OCI-LY1 (cell line): ENCODE data around the gene PAWR.
"Not testable (repeated sequence)": the region's sequence is repeated elsewhere in the genome, so short reads cannot be mapped to it uniquely, and the experiment has no call there.

Experiments
- H2AFZ ChIP-seq: fragments of 200-600 bp; sonication (generic), shearing (Covaris generic); 2 replicates; pipeline ENCODE4 v1.6.0; 2014; ENCODE audit warnings: antibody characterized with exemption, mild to moderate bottlenecking, low read length
- H3F3A ChIP-seq: fragments of 200-600 bp; sonication (generic), shearing (Covaris generic); 2 replicates; pipeline ENCODE4 v1.6.0; 2014; ENCODE audit warnings: mild to moderate bottlenecking, antibody characterized with exemption, low read length, moderate library complexity; ENCODE audit not compliant: insufficient read depth
- H3K27ac ChIP-seq: fragments of 200-600 bp; sonication (generic); 2 replicates; pipeline ENCODE4 v1.5.1; 2014; ENCODE audit warnings: low read length, mixed run types, mild to moderate bottlenecking, low read depth; ENCODE audit not compliant: poor library complexity, severe bottlenecking
- H3K27me3 ChIP-seq: fragments of 200-600 bp; sonication (generic); 2 replicates; pipeline ENCODE4 v1.6.0; 2014; ENCODE audit warnings: antibody characterized with exemption, mild to moderate bottlenecking, low read length, moderate library complexity; ENCODE audit not compliant: insufficient read depth
- H3K36me3 ChIP-seq: fragments of 200-600 bp; sonication (generic); 2 replicates; pipeline ENCODE4 v1.6.1; 2014; ENCODE audit warnings: mild to moderate bottlenecking, antibody characterized with exemption, low read length, moderate library complexity, mixed read lengths; ENCODE audit not compliant: insufficient read depth
- H3K4me1 ChIP-seq: fragments of 200-600 bp; sonication (generic); 2 replicates; pipeline ENCODE4 v1.5.1; 2014; ENCODE audit warnings: mild to moderate bottlenecking, low read length, moderate library complexity; ENCODE audit not compliant: insufficient read depth, severe bottlenecking
- H3K4me2 ChIP-seq: fragments of 200-600 bp; sonication (generic), shearing (Covaris generic); 2 replicates; pipeline ENCODE4 v1.6.1; 2014; ENCODE audit warnings: low read length
- H3K4me3 ChIP-seq: fragments of 200-600 bp; sonication (generic); 2 replicates; pipeline ENCODE4 v1.5.1; 2014; ENCODE audit warnings: low read length, low read depth, mild to moderate bottlenecking, mixed read lengths; ENCODE audit not compliant: poor library complexity, severe bottlenecking
- H3K79me2 ChIP-seq: fragments of 200-600 bp; shearing (Covaris generic); 2 replicates; pipeline ENCODE4 v1.6.1; 2016; ENCODE audit warnings: mixed run types, low read length, mixed read lengths; ENCODE audit not compliant: insufficient read depth
- H3K9ac ChIP-seq: fragments of 200-600 bp; sonication (generic), shearing (Covaris generic); 2 replicates; pipeline ENCODE4 v1.6.1; 2014; ENCODE audit warnings: mild to moderate bottlenecking, low read length, mixed read lengths
- H3K9me2 ChIP-seq: fragments of 200-600 bp; sonication (generic), shearing (Covaris generic); 2 replicates; pipeline ENCODE4 v1.6.1; 2014; ENCODE audit warnings: low read depth, mild to moderate bottlenecking, low read length, mixed read lengths
- H3K9me3 ChIP-seq: fragments of 200-600 bp; shearing (Covaris generic); 2 replicates; pipeline ENCODE4 v1.6.1; 2014; ENCODE audit warnings: low read length, mixed read lengths
- H4K20me1 ChIP-seq: fragments of 200-600 bp; sonication (generic), shearing (Covaris generic); 2 replicates; pipeline ENCODE4 v1.6.0; 2016; ENCODE audit warnings: mild to moderate bottlenecking, low read length; ENCODE audit not compliant: insufficient read depth
- CTCF ChIP-seq: fragments of 200-600 bp; sonication (generic), shearing (Covaris generic); IDR thresholded peaks from 2 replicates; pipeline ENCODE4 v1.5.1; 2017; ENCODE audit warnings: mild to moderate bottlenecking, antibody characterized with exemption, low read length, moderate library complexity, mixed read lengths
- EZH2 ChIP-seq: fragments of 200-600 bp; sonication (generic), shearing (Covaris generic); IDR thresholded peaks from 2 replicates; pipeline ENCODE4 v1.8.0; 2017; ENCODE audit warnings: borderline replicate concordance, mixed run types, mild to moderate bottlenecking, antibody characterized with exemption, low read length, moderate library complexity, mixed read lengths

Gene PAWR

GRCh38 chr12:79650440-79650839, 40.3 kb downstream of the PAWR start:
- Histone ChIP-seq H3K4me1 (peaks cover 6% of the 10 kb centered on the region), H2AFZ (no peak overlapping the region), H3K9me2 (no peaks in the 10 kb centered on the region), H3K4me3 (no peak overlapping the region), H3K36me3 (peaks cover 24% of the 10 kb centered on the region), H3K27ac (no peak overlapping the region), H4K20me1 (no peaks in the 10 kb centered on the region), H3K9ac (no peak overlapping the region), H3F3A (no peaks in the 10 kb centered on the region), H3K9me3 (no peaks in the 10 kb centered on the region), H3K27me3 (no peaks in the 10 kb centered on the region), H3K79me2 (peaks cover 71% of the 10 kb centered on the region), H3K4me2 (no peak overlapping the region)
- TF ChIP-seq CTCF, result no peak
- no peak for TF ChIP-seq EZH2

- no peaks in the 10 kb centered on the region for H3K9me3 ChIP-seq
- TF ChIP-seq EZH2 (no peak), CTCF (no peak)
- H4K20me1 ChIP-seq, result no peaks in the 10 kb centered on the region
- no peak overlapping the region for H3K4me2 ChIP-seq
- H3K27ac ChIP-seq, result no peak overlapping the region
- no peak overlapping the region for H2AFZ ChIP-seq
- no peaks in the 10 kb centered on the region for H3K9me2 ChIP-seq
- peaks cover 70% of the 10 kb centered on the region for H3K79me2 ChIP-seq
- no peaks in the 10 kb centered on the region for H3F3A ChIP-seq
- H3K27me3 ChIP-seq, result no peaks in the 10 kb centered on the region
- H3K4me3 ChIP-seq, result no peak overlapping the region
- peaks cover 22% of the 10 kb centered on the region for H3K4me1 ChIP-seq
- H3K36me3 ChIP-seq, result peaks cover 12% of the 10 kb centered on the region
- H3K9ac ChIP-seq, result no peak overlapping the region
Measured at GRCh38 chr12:79648881-79649280, 41.9 kb downstream of the PAWR start.

GRCh38 chr12:79646843-79647242, 43.9 kb downstream of the PAWR start:
- not testable (repeated sequence) for H3K9me3 ChIP-seq, H3K4me3 ChIP-seq, H3K4me2 ChIP-seq, H3K27me3 ChIP-seq, H4K20me1 ChIP-seq, H3K9me2 ChIP-seq, H2AFZ ChIP-seq, H3K9ac ChIP-seq, H3K27ac ChIP-seq, H3F3A ChIP-seq
- Histone ChIP-seq H3K36me3 (peaks cover 20% of the 10 kb centered on the region), H3K4me1 (peaks cover 28% of the 10 kb centered on the region), H3K79me2 (peaks cover 72% of the 10 kb centered on the region)

GRCh38 chr12:79645235-79645630, 45.5 kb downstream of the PAWR start:
- TF ChIP-seq CTCF (no peak), EZH2 (no peak)
- Histone ChIP-seq H3K4me1 (peaks cover 28% of the 10 kb centered on the region), H3F3A (no peaks in the 10 kb centered on the region), H3K27me3 (no peaks in the 10 kb centered on the region), H3K9me2 (no peaks in the 10 kb centered on the region), H3K4me3 (no peak overlapping the region), H2AFZ (no peak overlapping the region), H3K9ac (no peak overlapping the region), H3K27ac (no peak overlapping the region), H3K36me3 (peaks cover 24% of the 10 kb centered on the region), H3K4me2 (no peak overlapping the region), H4K20me1 (no peaks in the 10 kb centered on the region), H3K9me3 (no peaks in the 10 kb centered on the region), H3K79me2 (peaks cover 67% of the 10 kb centered on the region)
